GM19463 (cell line): Measurements from ENCODE around the gene FAHD2A.
"Not testable (repeated sequence)": the region's sequence is repeated elsewhere in the genome, so short reads cannot be mapped to it uniquely, and the experiment has no call there.

ENCODE experiments used
- ATAC-seq: cut with Tn5 transposase; IDR thresholded peaks from one replicate; pipeline ENCODE4 v1.9.1; 2021; ENCODE audit warnings: mild to moderate bottlenecking, moderate library complexity; ENCODE audit not compliant: unreplicated experiment

FAHD2A gene

GRCh38 chr2:95433373-95433772, 30.9 kb downstream of the FAHD2A start:
- ATAC-seq, result not testable (repeated sequence)

DNA sequence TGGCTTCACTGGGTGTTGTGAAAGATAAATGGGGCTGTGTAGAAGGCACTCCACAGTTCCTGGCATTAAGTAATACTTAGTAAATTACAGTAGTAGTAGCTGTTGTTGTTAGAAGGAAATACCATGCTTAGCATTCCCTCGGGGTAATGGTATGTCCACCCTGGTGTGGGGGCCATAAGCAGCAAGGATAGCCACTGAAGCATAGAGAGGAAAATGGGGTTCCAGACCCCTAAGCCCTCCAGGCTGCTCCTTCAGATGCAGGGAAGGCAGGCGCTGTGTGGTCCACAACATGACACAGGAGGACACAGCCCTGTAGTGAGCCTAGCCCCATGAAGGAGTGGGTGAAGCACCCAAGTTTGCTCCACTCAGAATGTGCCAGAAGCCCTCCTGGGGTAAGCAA, 31.5 kb downstream of the FAHD2A start:
- not testable (repeated sequence) for ATAC-seq

- ATAC-seq, result not testable (repeated sequence)
Observed at GRCh38 chr2:95434507-95435076, 32.1 kb downstream of the FAHD2A start.

- ATAC-seq, result not testable (repeated sequence)
Observed at GRCh38 chr2:95435162-95435871, 32.8 kb downstream of the FAHD2A start.

- ATAC-seq, result not testable (repeated sequence)
Observed at GRCh38 chr2:95435872-95436209, 33.3 kb downstream of the FAHD2A start.

DNA sequence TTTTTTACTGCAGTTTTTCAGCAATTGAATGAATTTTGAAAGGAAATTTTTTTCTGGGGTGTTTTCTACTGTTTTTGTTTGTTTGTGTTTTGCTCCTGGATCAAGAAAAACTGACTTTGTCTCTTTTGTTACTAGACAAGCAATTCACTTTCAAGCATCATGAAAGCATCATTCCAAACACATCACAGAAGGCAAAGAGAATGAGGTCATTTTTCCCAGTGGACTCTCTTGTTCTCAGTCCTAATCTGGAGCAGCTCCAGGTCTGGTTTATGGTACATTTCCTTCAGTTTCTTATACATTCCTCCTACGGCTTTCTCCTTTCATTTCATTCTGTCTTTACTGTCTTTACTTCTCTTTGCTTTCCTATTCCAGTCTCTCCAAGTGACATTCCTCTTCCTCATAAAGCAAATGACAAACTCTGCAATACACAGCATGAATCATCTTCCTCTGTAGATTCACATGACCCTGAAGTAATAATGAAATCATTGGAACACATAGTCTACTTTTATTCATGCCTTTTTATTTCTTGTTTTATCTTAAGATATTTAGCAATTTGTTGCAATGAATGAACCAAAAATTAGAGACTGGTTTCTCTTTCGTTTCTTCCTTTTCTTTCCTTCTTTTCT, 40.1 kb downstream of the FAHD2A start:
- not testable (repeated sequence) for ATAC-seq

DNA sequence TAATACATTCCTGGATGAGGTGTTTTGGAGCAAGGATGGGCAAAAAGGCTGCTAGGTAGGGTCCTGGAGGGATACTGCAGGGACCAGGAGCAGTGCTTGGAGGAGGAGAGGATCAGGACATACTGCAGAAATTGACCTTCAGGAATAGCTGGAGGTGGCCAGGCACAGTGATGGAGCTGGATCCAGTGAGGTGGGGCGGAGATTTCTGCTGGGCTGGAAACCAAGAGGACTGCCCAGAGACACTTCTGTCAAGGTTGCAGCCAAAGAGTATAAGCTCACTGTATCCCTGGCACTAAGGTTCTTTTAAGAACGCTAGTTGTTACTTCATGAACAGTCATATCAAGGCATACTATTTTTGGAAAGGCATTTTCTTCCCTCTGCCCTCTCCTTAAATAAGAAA, 42.8 kb downstream of the FAHD2A start:
- not testable (repeated sequence) for ATAC-seq

GRCh38 chr2:95463292-95463691, 60.8 kb downstream of the FAHD2A start:
- ATAC-seq, result not testable (repeated sequence)
